Activated CD4-positive, alpha-beta T cell treated with anti-CD3 and anti-CD28 coated beads, Interleukin-2, amount 50 U/mL, for 16 hours (primary cell): ENCODE results near the gene DGCR2.
A peak's percentile ranks its signal among the peaks of the same experiment; 100 is the strongest.
"Not testable (repeated sequence)": the region's sequence is repeated elsewhere in the genome, so short reads cannot be mapped to it uniquely, and the experiment has no call there.

ENCODE experiments used
- DNase-seq: peaks from one replicate; pipeline ENCODE4 v3.0.0-alpha.2; 2020

The DGCR2 gene

DNA sequence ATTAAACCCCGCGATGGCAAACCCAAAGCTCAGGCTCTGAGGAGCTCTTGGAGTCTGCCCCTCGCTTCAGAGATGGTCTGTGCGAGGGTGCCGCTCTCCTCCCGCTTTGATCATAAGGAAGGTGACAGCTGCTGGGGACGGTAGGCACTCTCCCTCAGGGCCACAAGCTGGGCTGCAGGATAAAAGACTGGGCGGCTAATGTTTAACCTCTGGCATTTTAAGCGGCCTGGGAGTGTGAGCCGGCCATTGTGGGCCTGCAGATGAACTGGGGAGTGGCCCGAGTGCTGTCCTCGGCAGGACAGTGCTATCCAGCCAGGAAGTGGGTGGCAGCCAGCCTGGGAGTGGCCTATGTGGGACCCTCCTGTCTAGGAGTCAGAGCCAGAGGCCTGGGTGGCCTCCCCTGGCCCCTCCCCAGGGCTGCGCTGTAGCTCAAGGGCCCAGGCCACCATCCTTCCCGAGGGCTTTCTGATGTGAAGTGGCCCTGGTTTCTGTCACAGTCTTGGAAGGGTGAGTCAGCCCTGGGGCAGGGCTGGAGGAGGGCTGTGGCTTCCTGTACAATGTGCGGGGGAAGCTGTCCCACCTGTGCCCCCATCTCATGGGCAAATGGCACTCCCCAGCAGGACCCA, 127.4 kb downstream of the DGCR2 start:
- DNase-seq = no peak

DNA sequence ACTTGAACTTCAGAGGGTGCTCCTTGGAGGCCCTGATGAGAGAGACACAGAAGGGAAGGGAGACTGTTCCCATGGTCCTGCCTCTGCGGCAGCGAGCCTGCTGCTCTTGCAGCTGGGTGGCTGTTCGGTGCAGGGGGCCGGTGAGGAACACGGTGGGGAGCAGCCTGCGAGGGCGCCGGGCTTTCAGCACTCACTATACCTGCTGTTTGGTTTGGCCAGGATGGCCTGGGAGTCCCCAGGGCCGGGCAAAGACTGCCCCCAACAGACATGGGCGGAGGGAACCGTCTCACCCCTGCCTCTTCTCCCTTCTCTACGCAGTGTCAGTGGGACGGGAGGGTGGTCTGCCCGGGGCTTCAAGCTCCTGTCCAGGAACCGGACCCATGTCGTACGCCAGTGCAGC, 128.2 kb downstream of the DGCR2 start:
- DNase-seq = no peak

DNA sequence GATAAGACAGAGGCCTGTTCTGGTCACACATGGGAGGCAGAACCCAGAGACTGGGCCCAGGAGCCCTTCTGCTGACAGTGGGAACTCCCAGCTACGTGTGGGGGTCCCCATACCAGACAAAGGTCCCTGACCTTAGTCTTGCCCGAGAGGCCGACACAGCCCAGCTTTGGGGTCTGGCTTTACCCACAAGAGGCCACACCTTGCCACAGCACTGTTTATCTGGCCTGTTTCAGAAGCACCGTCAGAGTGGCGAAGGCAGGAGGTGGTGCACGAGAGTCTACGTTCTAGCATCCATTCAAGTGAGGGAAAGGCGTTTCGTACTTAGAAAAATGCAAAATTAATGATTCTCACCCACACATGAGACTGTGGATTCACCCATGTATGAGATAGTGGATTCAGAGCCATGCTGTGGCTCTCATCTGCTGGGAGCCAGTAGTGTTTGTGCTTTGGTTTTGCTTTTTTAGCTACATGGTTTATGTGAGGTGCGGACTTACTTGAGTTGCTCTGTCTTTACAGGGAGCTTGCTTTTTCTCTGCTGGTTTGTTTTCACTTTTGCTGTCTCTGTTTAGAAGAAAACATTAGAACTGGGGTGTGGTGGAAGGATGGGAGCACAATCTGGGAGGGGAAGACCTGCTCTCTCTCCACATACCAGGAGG, 129.5 kb downstream of the DGCR2 start:
- DNase-seq = no peak

DNA sequence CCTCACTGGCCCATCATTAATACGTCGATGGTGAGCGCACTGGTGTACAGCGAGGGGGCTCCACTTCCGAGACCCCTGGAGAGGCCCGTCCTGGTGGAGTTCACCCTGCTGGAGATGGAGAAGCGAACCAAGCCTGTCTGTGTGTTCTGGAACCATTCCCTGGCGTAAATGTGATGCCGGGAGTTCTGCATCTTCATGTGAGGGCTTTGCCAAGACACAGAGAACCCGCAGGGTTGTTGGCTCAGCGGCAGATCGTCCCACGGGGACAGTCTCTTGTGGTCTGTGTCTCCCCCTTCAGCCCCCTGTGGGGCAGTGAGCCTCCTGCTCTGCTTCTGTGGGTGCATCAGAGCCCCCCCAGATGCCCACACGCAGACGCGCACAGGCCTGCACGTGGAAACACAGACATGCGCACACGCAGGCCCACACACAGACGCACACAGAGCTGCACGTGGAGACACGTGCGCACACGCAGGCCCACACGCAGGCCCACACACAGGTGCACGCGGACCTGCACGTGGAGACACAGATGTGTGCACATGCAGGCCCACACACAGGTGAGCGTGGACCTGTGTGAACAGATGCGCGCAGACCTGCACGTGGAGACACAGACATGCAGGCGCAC, 130.3 kb downstream of the DGCR2 start:
- no peak for DNase-seq

DNA sequence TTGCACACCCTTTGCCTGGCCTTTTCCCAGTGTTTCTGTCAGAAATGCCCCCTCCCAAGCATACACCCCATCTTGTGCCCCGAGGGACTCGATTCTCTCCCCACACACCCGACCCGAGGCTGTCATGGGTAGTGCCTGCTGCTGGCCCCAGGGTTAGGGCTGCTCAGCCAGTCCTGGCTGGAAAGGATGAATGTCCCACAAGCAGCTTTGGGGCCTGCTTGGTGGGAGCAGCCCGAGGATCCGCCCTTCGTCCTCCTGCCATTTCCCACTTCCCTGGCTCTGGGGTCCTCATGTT, 131.1 kb downstream of the DGCR2 start:
- DNase-seq = no peak

DNA sequence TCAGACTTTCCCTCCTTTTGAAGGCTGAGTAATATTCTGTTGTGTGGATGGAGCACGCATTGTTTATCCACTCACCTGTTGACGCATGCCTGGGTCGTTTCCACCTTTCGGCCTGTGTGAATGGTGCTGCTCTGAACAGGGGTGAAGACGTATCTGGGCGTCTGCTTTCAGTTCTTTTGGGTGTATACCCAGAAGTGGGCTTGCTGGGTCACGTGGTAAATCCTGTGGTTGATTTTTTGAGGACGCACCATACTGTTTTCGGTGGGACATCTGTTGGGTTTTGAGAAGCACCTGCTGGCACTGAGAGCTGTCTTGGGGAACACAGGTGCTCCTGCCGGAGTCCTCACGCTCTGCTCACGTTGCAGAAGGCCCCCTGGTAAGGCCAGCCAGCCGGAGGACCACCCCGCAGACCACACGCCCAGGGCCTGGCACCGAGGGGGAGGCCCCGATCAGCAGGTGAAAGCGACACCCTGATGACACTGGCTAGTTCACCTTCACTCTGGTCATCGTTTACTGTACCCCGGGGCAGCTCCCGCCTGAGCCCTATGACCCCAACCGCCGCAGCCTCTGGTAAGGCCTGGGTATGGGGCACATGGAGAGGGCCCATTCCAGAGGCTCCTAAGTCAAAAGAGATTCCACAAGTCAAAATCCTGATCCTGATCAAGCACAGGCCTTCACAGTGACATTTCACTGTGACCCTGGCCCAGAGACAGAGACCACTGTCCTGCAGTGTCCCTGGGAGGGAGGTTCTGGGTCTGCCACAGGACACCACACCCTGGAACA, 131.7 kb downstream of the DGCR2 start:
- no peak for DNase-seq

DNA sequence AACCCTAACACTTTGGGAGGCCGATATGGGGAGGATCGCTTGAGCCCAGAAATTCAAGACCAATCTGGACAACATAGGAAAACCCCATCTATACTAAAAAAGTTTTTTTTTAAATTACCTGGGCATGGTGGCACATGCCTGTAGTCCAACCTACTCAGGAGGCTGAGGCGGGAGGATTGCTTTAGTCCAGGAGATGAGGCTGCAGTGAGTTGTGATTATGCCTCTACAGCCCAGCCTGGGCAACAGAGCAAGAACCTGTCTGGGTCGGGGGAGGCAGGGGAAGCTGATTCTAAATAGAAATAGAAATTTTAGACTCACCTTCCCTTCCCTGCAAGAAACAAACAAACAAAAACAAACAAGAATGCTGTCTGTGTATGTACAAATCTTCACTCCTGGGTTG, 133.3 kb downstream of the DGCR2 start:
- DNase-seq = no peak

DNA sequence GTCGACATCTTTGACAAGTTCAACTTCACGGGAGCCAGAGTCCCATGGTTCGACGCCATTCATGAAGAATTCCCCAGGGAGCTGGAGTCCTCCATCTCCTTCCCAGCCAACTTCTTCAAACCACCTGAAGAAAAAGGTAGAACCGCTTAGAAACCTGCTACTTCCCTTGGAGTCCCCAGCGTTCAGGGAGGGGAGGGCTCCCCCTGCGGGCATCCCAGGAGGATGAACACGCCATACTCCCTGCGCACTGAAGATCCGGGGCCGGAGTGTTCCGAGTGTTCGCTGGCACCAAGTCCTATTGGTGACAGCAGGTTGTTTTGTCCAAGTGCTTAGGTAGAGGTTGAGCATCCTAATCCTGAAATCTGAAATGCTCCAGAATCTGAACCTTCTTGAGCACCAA, 134.4 kb downstream of the DGCR2 start:
- peak; percentile 9 for DNase-seq

DNA sequence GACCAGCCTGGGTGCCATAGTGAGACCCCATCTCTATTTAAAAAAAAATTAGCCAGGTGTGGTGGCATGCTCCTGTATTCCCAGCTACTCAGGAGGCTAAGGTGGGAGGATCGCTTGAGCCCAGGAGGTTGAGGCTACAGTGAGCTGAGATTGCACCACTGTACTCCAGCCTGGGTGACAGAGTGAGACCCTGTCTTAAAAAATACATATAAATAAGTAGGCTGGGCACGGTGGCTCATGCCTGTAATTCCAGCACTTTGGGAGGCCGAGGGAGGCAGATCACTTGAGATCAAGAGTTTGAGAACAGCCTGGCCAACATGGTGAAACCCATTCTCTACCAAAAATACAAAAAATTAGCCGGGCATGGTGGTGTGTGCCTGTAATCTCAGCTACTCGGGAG, 135.1 kb downstream of the DGCR2 start:
- DNase-seq = not testable (repeated sequence)
